T-helper 17 cell (primary cell): Measurements from ENCODE around the gene SH3TC1. TPM values are rescaled to one million over a fixed set of nuclear protein-coding genes. Genes with fewer than 3 reads are reported as not detected.
A peak's percentile ranks its signal among the peaks of the same experiment; 100 is the strongest.

Source experiments
- ATAC-seq: fragments of 150-1000 bp; cut with Tn5 transposase; 2 replicates; pipeline ENCODE4 v1.10.0; 2021; ENCODE audit warnings: mild to moderate bottlenecking, moderate library complexity
- DNase-seq, 3 donors: peaks; one replicate each; pipeline versions ENCODE4 v3.0.0 to v3.0.0-alpha.2; 2020 to 2021
- H3K9me3 ChIP-seq: one replicate; pipeline ENCODE4 v1.7.0; 2013; ENCODE audit warnings: low read length, mild to moderate bottlenecking; ENCODE audit not compliant: control insufficient read depth, poor library complexity, severe bottlenecking
- H3K27ac Mint-ChIP-seq: one replicate; pipeline ENCODE4 v1.8.0; 2022; ENCODE audit warnings: mild to moderate bottlenecking, moderate library complexity, mixed read lengths
- H3K27me3 Mint-ChIP-seq: one replicate; pipeline ENCODE4 v1.8.0; 2022; ENCODE audit warnings: mixed read lengths
- H3K36me3 Mint-ChIP-seq: one replicate; pipeline ENCODE4 v1.8.0; 2022; ENCODE audit warnings: low read depth, mixed read lengths
- H3K4me1 Mint-ChIP-seq: one replicate; pipeline ENCODE4 v1.8.0; 2022; ENCODE audit warnings: mild to moderate bottlenecking, mixed read lengths
- H3K4me3 Mint-ChIP-seq: one replicate; pipeline ENCODE4 v1.8.0; 2022; ENCODE audit warnings: mild to moderate bottlenecking, moderate library complexity, mixed read lengths
- total RNA-seq, 4 donors: library from RNA in 2 of 4; stranded (reverse) in 2 of 4; gene quantifications; one replicate each; pipeline ENCODE4 v1.2.3 and lab custom pipeline; 2022 to 2026

The SH3TC1 gene
- total RNA-seq, 2 donors from 2014 or later = 134 TPM

- DNase-seq (no peak), ATAC-seq (no peak)
- H3K4me3 Mint-ChIP-seq = no peak overlapping the region
- no peaks in the 10 kb centered on the region for H3K9me3 ChIP-seq
- H3K27me3 Mint-ChIP-seq = peaks cover 42% of the 10 kb centered on the region
- no peaks in the 10 kb centered on the region for H3K36me3 Mint-ChIP-seq
- no peaks in the 10 kb centered on the region for H3K4me1 Mint-ChIP-seq
- H3K27ac Mint-ChIP-seq = no peak overlapping the region
These were observed 64.3 kb downstream of the SH3TC1 start for GRCh38 chr4:8263397-8263796.

DNA sequence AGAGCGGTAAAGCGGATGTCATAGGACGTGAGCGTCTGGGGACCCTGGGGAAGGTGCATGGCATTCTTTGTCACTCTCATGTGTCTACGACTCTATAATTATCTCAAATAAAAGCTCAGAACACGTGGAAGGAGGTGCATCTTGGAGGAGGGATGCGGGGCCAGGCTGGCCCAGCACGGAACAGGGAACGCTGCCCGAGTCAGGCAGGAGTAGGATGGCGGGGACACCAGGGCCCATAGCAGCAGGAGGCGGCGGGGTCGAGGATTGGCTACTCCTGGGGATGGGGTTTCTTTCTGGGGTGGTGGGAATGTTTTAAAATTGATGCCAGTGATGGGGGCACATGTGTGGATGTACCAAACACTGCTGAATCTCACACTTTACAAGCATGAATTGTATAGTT, 65.0 kb downstream of the SH3TC1 start:
- H3K9me3 ChIP-seq = no peaks in the 10 kb centered on the region
- Mint-ChIP-seq H3K4me1 (no peaks in the 10 kb centered on the region), H3K36me3 (no peaks in the 10 kb centered on the region), H3K4me3 (no peak overlapping the region), H3K27me3 (peaks cover 49% of the 10 kb centered on the region), H3K27ac (no peak overlapping the region)
- no peak for ATAC-seq
- no peak for DNase-seq

GRCh38 chr4:8265171-8265929, 66.3 kb downstream of the SH3TC1 start:
- no peak for ATAC-seq

DNA sequence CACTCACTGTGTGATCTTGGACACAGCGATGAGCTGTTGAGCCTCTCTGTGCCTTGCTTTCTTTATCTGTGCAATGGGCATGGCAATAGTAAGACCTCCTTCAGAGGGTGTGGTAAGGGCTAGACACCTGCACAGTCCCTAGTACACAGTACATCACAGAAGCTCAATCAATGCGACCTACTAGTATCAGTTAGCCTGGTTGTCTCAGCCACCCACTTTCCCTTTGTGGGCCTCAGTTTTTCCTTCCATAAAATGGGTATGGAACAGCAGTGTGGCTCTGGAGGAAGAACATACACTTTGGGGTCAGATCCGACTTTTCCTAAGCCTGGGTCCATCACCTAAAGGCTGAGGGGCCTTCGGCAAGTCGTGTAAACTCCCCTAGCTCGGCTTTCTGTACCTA, 67.0 kb downstream of the SH3TC1 start:
- H3K9me3 ChIP-seq = no peaks in the 10 kb centered on the region
- Mint-ChIP-seq H3K36me3 (no peaks in the 10 kb centered on the region), H3K4me3 (no peak overlapping the region), H3K4me1 (no peaks in the 10 kb centered on the region), H3K27ac (no peak overlapping the region), H3K27me3 (peaks cover 53% of the 10 kb centered on the region)
- no peak for ATAC-seq
- no peak for DNase-seq

More at GRCh38 chr4:8265171-8265929, 66.3 kb downstream of the SH3TC1 start:
- Mint-ChIP-seq H3K27ac (no peak overlapping the region), H3K4me1 (no peaks in the 10 kb centered on the region), H3K36me3 (no peaks in the 10 kb centered on the region), H3K4me3 (no peak overlapping the region), H3K27me3 (peaks cover 46% of the 10 kb centered on the region)
- H3K9me3 ChIP-seq = no peaks in the 10 kb centered on the region
- no peak for DNase-seq

DNA sequence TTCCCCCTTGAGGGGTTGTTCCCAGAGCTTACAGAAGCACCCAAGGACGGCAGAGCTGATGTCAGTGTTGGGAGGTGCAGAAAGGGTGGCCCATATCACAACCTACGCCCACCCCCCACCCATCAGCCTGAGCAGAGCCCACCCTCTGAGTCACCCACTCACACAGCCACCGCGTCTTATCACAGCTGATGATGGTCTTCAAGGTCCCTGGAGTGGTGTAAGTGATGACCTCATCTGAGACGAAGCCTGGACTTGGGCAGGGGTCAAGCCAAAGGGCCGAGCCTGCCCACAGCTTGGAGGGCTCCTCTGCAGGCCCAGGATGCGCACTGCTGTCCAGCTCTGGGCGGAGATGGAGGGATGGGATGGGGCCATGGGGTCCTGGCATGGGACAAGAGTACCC, 67.4 kb downstream of the SH3TC1 start:
- no peaks in the 10 kb centered on the region for H3K9me3 ChIP-seq
- Mint-ChIP-seq H3K27me3 (peaks cover 53% of the 10 kb centered on the region), H3K4me3 (no peak overlapping the region), H3K36me3 (no peaks in the 10 kb centered on the region), H3K4me1 (no peaks in the 10 kb centered on the region), H3K27ac (no peak overlapping the region)
- ATAC-seq (no peak), DNase-seq (no peak)

- DNase-seq (no peak), ATAC-seq (peak; percentile 64)
- peaks cover 56% of the 10 kb centered on the region for H3K27me3 Mint-ChIP-seq
- H3K9me3 ChIP-seq = no peaks in the 10 kb centered on the region
- no peak overlapping the region for H3K4me3 Mint-ChIP-seq
- H3K36me3 Mint-ChIP-seq = no peaks in the 10 kb centered on the region
- no peaks in the 10 kb centered on the region for H3K4me1 Mint-ChIP-seq
- H3K27ac Mint-ChIP-seq = no peak overlapping the region
These were observed 68.0 kb downstream of the SH3TC1 start for GRCh38 chr4:8267077-8267476.

- H3K36me3 Mint-ChIP-seq = no peaks in the 10 kb centered on the region
- H3K9me3 ChIP-seq = no peaks in the 10 kb centered on the region
- no peak overlapping the region for H3K27ac Mint-ChIP-seq
- peaks cover 60% of the 10 kb centered on the region for H3K27me3 Mint-ChIP-seq
- DNase-seq (no peak), ATAC-seq (no peak)
- no peak overlapping the region for H3K4me3 Mint-ChIP-seq
- H3K4me1 Mint-ChIP-seq = no peaks in the 10 kb centered on the region
These were observed 69.1 kb downstream of the SH3TC1 start for GRCh38 chr4:8268211-8268610.

DNA sequence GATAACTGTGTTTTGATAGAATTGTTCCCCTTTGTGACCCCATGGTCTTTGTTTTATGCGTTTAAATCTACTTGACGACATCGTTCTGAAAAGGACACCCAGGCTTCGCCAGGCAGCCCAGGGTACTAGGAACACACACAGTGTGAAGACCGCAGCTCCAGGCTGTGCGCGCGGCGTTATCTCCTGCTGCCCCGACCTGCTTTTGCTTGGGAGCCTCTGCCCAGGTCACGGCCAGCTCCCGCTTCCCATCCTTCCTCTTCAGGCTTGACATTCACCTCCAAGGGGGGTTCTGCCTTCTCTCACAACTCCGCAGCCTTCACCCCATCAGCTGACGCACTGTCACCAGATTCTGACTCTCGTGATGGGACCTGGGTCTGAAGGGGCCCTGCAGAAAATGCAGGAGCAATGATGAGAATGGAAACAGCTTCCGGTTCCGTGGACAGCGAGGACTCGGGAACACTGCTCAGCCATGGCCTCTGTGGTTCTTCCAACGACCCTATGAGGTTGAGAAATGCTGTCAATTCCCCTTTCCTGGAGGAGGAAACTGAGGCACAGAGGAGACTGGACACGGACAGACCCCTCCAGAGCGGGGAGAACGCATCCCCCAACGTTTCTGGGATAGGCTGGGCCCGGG, 69.9 kb downstream of the SH3TC1 start:
- DNase-seq (no peak), ATAC-seq (no peak)
- Mint-ChIP-seq H3K4me3 (no peak overlapping the region), H3K27ac (no peak overlapping the region), H3K36me3 (no peaks in the 10 kb centered on the region), H3K4me1 (no peaks in the 10 kb centered on the region), H3K27me3 (peaks cover 54% of the 10 kb centered on the region)
- no peaks in the 10 kb centered on the region for H3K9me3 ChIP-seq

DNA sequence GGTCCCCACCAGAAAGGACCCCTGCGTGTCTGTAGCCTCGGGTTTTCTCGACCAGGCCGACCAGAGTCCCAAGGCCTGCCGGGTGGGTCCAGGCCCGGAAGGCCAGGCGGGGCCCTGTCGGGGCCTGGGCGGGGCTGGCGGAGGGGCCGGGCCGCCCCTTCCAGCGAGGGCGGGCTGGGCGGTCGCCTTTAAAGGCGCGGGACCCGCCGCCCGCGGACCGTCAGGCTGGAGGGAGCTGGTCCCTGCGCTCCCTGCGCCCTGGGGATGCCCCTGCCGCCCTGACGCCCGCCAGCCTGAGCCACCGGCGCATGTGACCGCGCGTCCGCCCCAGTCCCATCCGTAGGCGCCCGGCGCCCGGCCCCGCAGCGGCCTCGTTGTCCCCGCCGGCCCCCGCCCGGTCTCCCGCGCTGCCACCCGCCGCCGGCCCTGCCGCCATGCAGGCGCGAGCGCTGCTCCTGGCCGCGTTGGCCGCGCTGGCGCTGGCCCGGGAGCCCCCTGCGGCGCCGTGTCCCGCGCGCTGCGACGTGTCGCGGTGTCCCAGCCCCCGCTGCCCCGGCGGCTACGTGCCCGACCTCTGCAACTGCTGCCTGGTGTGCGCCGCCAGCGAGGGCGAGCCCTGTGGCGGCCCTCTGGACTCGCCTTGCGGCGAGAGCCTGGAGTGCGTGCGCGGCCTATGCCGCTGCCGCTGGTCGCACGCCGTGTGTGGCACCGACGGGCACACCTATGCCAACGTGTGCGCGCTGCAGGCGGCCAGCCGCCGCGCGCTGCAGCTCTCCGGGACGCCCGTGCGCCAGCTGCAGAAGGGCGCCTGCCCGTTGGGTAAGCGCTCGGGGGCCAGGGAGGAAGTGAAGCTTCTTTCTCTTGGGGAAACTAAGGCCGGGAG, 70.7 kb downstream of the SH3TC1 start, which contains the start of gene HTRA3:
Gene HTRA3 (plus strand): TSS at position 220 of the 883 bp plus-strand sequence. CDS start 215 bp downstream, at position 435.
- H3K9me3 ChIP-seq = no peaks in the 10 kb centered on the region
- no peaks in the 10 kb centered on the region for H3K36me3 Mint-ChIP-seq
- peak within 1 kb of the TSS; percentile 31 for H3K4me3 Mint-ChIP-seq
- H3K27ac Mint-ChIP-seq = no peak within 1 kb of the TSS
- no peaks in the 10 kb centered on the region for H3K4me1 Mint-ChIP-seq
- DNase-seq (no peak), ATAC-seq (no peak)
- H3K27me3 Mint-ChIP-seq = peaks cover 54% of the 10 kb centered on the region

DNA sequence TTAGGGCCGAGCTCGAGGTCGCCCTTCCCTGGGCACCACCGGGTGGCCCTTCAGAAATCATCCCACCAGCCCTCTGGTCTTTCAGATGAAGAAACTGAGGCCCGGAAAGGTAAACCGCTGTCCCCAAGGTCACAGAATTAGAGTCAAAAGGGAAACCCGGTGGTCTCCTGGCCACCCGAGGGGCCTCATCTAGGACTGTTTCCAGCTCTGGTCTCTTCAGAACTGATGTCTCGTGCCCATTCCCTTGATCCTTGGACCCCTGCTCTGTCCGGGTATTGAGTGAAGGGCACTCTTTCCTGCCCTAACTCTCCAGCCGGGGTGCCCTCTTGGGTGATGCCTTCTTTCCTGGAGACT, 71.3 kb downstream of the SH3TC1 start:
- Mint-ChIP-seq H3K36me3 (no peaks in the 10 kb centered on the region), H3K4me1 (no peaks in the 10 kb centered on the region)

DNA sequence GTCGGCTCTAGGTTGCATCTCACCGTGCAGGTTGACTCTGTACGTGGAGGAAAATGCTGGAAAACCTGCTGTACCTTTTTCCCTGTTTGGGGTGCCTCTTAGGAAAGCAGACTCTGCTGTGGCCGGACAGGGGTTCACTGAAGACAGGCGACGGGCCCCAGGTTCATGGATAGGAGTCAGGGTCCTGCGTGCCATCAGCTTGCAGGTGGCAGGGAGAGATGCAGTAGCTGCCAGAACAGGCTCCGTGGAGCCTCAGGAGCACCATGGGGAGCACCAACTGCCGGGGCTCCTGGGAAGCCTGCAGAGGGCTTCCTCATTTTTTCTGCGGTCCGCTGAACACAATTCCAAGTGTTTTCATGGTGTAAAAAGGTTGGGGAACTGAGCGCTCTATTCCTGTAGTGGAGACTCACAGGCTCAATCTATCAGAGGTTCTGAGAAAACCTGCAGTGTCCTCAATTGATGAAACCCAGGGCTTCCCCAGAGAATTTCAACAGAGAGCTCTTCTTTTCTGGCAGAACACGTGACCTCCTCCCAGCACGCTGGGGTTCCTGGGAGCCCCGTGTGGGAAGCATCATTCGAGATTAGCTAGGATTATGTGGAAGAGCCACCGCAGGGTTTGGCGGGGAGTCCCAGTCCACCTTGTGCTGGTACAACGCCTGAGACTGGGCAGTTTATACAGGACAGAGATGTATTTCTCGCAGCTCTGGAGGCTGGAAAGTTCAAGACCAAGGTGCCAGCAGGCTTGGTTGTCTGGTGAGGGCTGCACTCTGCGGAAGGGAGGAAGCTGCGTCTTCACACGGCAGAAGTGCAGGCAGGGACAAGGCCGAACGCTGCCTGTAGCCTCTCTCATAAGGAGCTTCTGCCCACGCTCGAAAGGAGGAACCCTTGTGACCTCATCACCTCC, 72.1 kb downstream of the SH3TC1 start:
- Mint-ChIP-seq H3K4me1 (peaks cover under 1% of the 10 kb centered on the region), H3K27ac (no peak overlapping the region), H3K27me3 (peaks cover 58% of the 10 kb centered on the region), H3K36me3 (no peaks in the 10 kb centered on the region), H3K4me3 (no peak overlapping the region)
- DNase-seq (no peak), ATAC-seq (no peak)
- H3K9me3 ChIP-seq = no peaks in the 10 kb centered on the region

More for the DNA sequence above, 71.3 kb downstream of the SH3TC1 start:
- ATAC-seq = no peak
- H3K9me3 ChIP-seq = no peaks in the 10 kb centered on the region
- Mint-ChIP-seq H3K27me3 (peaks cover 53% of the 10 kb centered on the region), H3K27ac (no peak overlapping the region), H3K4me3 (no peak overlapping the region)
- no peak for DNase-seq

- Mint-ChIP-seq H3K27ac (no peak overlapping the region), H3K36me3 (no peaks in the 10 kb centered on the region), H3K4me1 (peaks cover 2% of the 10 kb centered on the region), H3K27me3 (peaks cover 57% of the 10 kb centered on the region), H3K4me3 (no peak overlapping the region)
- H3K9me3 ChIP-seq = no peaks in the 10 kb centered on the region
- DNase-seq (no peak), ATAC-seq (no peak)
These were observed 72.7 kb downstream of the SH3TC1 start for GRCh38 chr4:8271821-8272220.
